Suprapubic skin (tissue), 4 donors: ENCODE measurements around the gene DCTN4.

Experiments
- CTCF ChIP-seq, 2 donors: fragments of 200-600 bp in 1 of 2; fragments of 450-650 bp in 1 of 2; sonication (generic) in 1 of 2; IDR thresholded peaks; one replicate each; pipeline ENCODE4 v1.5.1; 2016 to 2019; ENCODE audit warnings: antibody characterized with exemption in 2 of 2, mild to moderate bottlenecking in 1 of 2, moderate library complexity in 1 of 2
- POLR2A ChIP-seq, 2 donors: fragments of 450-650 bp; IDR thresholded peaks; one replicate each; pipeline ENCODE4 v1.6.1; 2017; ENCODE audit warnings: antibody characterized with exemption in 2 of 2, mild to moderate bottlenecking in 2 of 2, moderate library complexity in 2 of 2
- POLR2AphosphoS5 ChIP-seq, 3 donors: sonication (generic); formaldehyde crosslinking; IDR thresholded peaks; one replicate each; pipeline ENCODE4 v1.6.1; 2017; ENCODE audit warnings: antibody characterized with exemption in 3 of 3

DNA sequence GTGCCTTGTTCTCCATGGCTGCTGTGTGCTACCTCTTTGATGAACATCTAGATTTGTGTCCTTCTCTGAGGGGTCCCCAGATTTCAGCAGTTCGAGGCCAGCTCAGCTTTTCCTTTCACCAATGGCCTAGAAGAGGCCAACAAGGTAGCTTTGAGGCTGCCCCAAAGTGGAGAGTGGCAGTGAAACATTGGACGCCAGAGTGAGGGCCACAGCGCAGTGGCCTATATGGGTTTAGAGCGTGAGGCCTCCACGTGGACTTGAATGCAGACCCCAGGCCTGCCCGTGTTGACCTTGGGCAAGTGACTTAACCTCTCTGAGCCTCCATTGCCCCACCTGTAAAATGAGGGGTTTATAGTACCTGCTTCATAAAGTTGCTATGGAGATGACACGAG, 85.9 kb downstream of the DCTN4 start:
- TF ChIP-seq CTCF (IDR thresholded peaks at IDR 0.05), result no peak
- TF ChIP-seq POLR2A (IDR thresholded peaks at IDR 0.05), result no peak
- TF ChIP-seq POLR2AphosphoS5 (IDR thresholded peaks at IDR 0.05), result no peak
